LNCAP (cell line): ENCODE measurements around the gene SLAMF6.

ENCODE experiments used
- CTCF ChIP-seq: fragments of 450-650 bp; IDR thresholded peaks from 2 replicates; pipeline ENCODE4 v1.5.1; 2017; ENCODE audit warnings: mild to moderate bottlenecking

SLAMF6 gene

GRCh38 chr1:160454371-160455152, 68.5 kb downstream of the SLAMF6 start:
- no peak for TF ChIP-seq CTCF

- no peak for TF ChIP-seq CTCF
Measured at GRCh38 chr1:160453443-160453842, 69.6 kb downstream of the SLAMF6 start.

- no peak for TF ChIP-seq CTCF
Measured at GRCh38 chr1:160451859-160452232, 71.2 kb downstream of the SLAMF6 start.

GRCh38 chr1:160451119-160451858, 71.8 kb downstream of the SLAMF6 start:
- TF ChIP-seq CTCF: no peak

- TF ChIP-seq CTCF: no peak
Measured at GRCh38 chr1:160449494-160449893, 73.6 kb downstream of the SLAMF6 start.

- no peak for TF ChIP-seq CTCF
Measured at GRCh38 chr1:160446945-160447600, 76.0 kb downstream of the SLAMF6 start.

- TF ChIP-seq CTCF: no peak
Measured at GRCh38 chr1:160439718-160440117, 83.3 kb downstream of the SLAMF6 start.
